K562 (cell line): Measurements from ENCODE around the gene WDR64. TPM values are rescaled to one million over a fixed set of nuclear protein-coding genes. Genes with fewer than 3 reads are reported as not detected.

ENCODE experiments used
- ARID2 ChIP-seq: fragments of 450-650 bp; IDR thresholded peaks from 2 replicates; pipeline ENCODE4 v1.6.1; 2017; ENCODE audit warnings: antibody characterized with exemption, mild to moderate bottlenecking
- C11orf30 ChIP-seq: fragments of 450-650 bp; IDR thresholded peaks from 2 replicates; pipeline ENCODE4 v1.6.1; 2016; ENCODE audit warnings: low read depth, mild to moderate bottlenecking
- CREB1 ChIP-seq, 2 experiments: sonication (generic) in 1 of 2; formaldehyde crosslinking in 1 of 2; IDR thresholded peaks; 2 replicates each; pipeline versions ENCODE4 v1.6.1 to v1.8.0; 2012 to 2022; ENCODE audit warnings: inconsistent platforms in 1 of 2, mild to moderate bottlenecking in 1 of 2, missing genetic modification reagents in 1 of 2, moderate library complexity in 1 of 2
- FOXJ2 ChIP-seq: fragments of 200-800 bp; sonication (Bioruptor generic); IDR thresholded peaks from 2 replicates; pipeline ENCODE4 v1.6.1; 2016; ENCODE audit warnings: missing genetic modification characterization, missing compliant biosample characterization
- GTF2F1 ChIP-seq: IDR thresholded peaks from 2 replicates; pipeline ENCODE4 v1.6.1; 2011; ENCODE audit warnings: low read depth, low read length, improper control_type of control experiment
- HNRNPH1 ChIP-seq: fragments of 200-400 bp; formaldehyde crosslinking; optimal IDR thresholded peaks from 2 replicates; pipeline ENCODE3; 2017; ENCODE audit warnings: low read depth, mild to moderate bottlenecking, low read length, moderate library complexity
- JUND ChIP-seq, 2 experiments: IDR thresholded peaks; 2 replicates in 1 of 2; 3 replicates in 1 of 2; pipeline ENCODE4 v1.6.1; 2011; ENCODE audit warnings: borderline replicate concordance in 2 of 2, low read depth in 2 of 2, low read length in 2 of 2, improper control_type of control experiment in 1 of 2, missing biosample characterization in 1 of 2, missing genetic modification characterization in 1 of 2, missing genetic modification reagents in 1 of 2
- NONO ChIP-seq, 2 experiments: fragments of 200-400 bp in 1 of 2; fragments of 450-650 bp in 1 of 2; formaldehyde crosslinking in 1 of 2; IDR thresholded peaks; 2 replicates each; pipeline ENCODE4 v1.6.1; 2017; ENCODE audit warnings: low read depth in 2 of 2, mild to moderate bottlenecking in 2 of 2, moderate library complexity in 2 of 2, low read length in 1 of 2
- NR4A1 ChIP-seq, 2 experiments: fragments of 250-450 bp in 1 of 2; fragments of 450-650 bp in 1 of 2; sonication (Bioruptor Pico) in 1 of 2; IDR thresholded peaks; 2 replicates each; pipeline versions ENCODE4 v1.4.0 to v1.6.1; 2016 to 2020; ENCODE audit warnings: mild to moderate bottlenecking in 2 of 2, missing compliant biosample characterization in 1 of 2, missing genetic modification characterization in 1 of 2, moderate library complexity in 1 of 2
- PURB ChIP-seq: sonication (generic); formaldehyde crosslinking; IDR thresholded peaks from 2 replicates; pipeline ENCODE4 v1.9.0; 2021; ENCODE audit warnings: low read depth, mild to moderate bottlenecking, missing genetic modification reagents
- SLC30A9 ChIP-seq: fragments of 250-450 bp; sonication (Bioruptor Pico); IDR thresholded peaks from 2 replicates; pipeline ENCODE4 v1.8.0; 2022; ENCODE audit warnings: mild to moderate bottlenecking, moderate library complexity
- SP2 ChIP-seq: IDR thresholded peaks from 2 replicates; pipeline ENCODE4 v1.6.1; 2011; ENCODE audit warnings: mild to moderate bottlenecking, low read depth, low read length, moderate library complexity; ENCODE audit not compliant: poor library complexity, severe bottlenecking; ENCODE audit errors: extremely low read depth
- SUPT5H ChIP-seq: fragments of 450-650 bp; IDR thresholded peaks from 2 replicates; pipeline ENCODE4 v1.6.1; 2016
- YBX1 ChIP-seq: fragments of 450-650 bp; IDR thresholded peaks from 2 replicates; pipeline ENCODE4 v1.7.1; 2016; ENCODE audit warnings: mild to moderate bottlenecking
- ZNF239 ChIP-seq: fragments of 250-450 bp; sonication (Bioruptor Pico); IDR thresholded peaks from 2 replicates; pipeline ENCODE4 v1.4.0; 2020; ENCODE audit warnings: mild to moderate bottlenecking
- polyA plus RNA-seq, 8 experiments: library from polyadenylated mRNA; depleted of rRNA in 4 of 8; stranded (reverse) in 5 of 8; unstranded in 3 of 8; fragments of >200 nt; fragmentation: Nextera tagmentation in 2 of 8; fragmentation: Illumina TruSeq in 1 of 8; extraction: Ambion mirVana in 2 of 8; extraction: Trizol in 1 of 8; gene quantifications; 2 replicates each; pipeline versions ENCODE4 v1.2.1 to v1.2.3, GENCODE V29; 2011 to 2014; ENCODE audit warnings: inconsistent platforms in 1 of 8, missing spikeins in 1 of 8
- total RNA-seq, 7 experiments: library from RNA; depleted of rRNA in 6 of 7; stranded (reverse); fragments of >200 nt in 6 of 7; fragmentation: Illumina TruSeq in 2 of 7; extraction: Trizol in 2 of 7; gene quantifications; 2 replicates each; pipeline versions ENCODE4 v1.2.1 to v1.2.3, GENCODE V29; 2011 to 2021; ENCODE audit warnings: low replicate concordance in 1 of 7
- TF ChIP-seq, protein P1 (sequence below), 3 experiments: fragments of 200-800 bp in 1 of 3; fragments of 250-450 bp in 1 of 3; fragments of 450-650 bp in 1 of 3; sonication (Bioruptor Pico) in 1 of 3; sonication (Bioruptor generic) in 1 of 3; formaldehyde crosslinking in 1 of 3; IDR thresholded peaks; 2 replicates each; pipeline versions ENCODE4 v1.6.1 to v1.8.0; 2016 to 2022; ENCODE audit warnings: mild to moderate bottlenecking in 2 of 3, missing genetic modification characterization in 2 of 3, missing compliant biosample characterization in 1 of 3, moderate library complexity in 1 of 3
- TF ChIP-seq, protein P2 (sequence below): sonication (generic); formaldehyde crosslinking; IDR thresholded peaks from 2 replicates; pipeline ENCODE4 v1.8.0; 2022; ENCODE audit warnings: missing genetic modification reagents, mild to moderate bottlenecking, borderline replicate concordance
- TF ChIP-seq, protein P3 (sequence below): fragments of 450-650 bp; formaldehyde crosslinking; conservative IDR thresholded peaks from 2 replicates; pipeline ENCODE4 v1.4.0; 2022; ENCODE audit warnings: mild to moderate bottlenecking, missing genetic modification characterization
- TF ChIP-seq, protein P4 (sequence below): fragments of 250-450 bp; sonication (Bioruptor Pico); IDR thresholded peaks from 2 replicates; pipeline ENCODE4 v1.5.1; 2021; ENCODE audit warnings: mild to moderate bottlenecking

WDR64 gene
- total and polyA plus RNA-seq, 9 of the 15 experiments (the other 6 are each of a cell fraction or from before 2014, with no cell fraction given): 0.06 to 0.29 (median 0.19) TPM; not detected in 5

DNA sequence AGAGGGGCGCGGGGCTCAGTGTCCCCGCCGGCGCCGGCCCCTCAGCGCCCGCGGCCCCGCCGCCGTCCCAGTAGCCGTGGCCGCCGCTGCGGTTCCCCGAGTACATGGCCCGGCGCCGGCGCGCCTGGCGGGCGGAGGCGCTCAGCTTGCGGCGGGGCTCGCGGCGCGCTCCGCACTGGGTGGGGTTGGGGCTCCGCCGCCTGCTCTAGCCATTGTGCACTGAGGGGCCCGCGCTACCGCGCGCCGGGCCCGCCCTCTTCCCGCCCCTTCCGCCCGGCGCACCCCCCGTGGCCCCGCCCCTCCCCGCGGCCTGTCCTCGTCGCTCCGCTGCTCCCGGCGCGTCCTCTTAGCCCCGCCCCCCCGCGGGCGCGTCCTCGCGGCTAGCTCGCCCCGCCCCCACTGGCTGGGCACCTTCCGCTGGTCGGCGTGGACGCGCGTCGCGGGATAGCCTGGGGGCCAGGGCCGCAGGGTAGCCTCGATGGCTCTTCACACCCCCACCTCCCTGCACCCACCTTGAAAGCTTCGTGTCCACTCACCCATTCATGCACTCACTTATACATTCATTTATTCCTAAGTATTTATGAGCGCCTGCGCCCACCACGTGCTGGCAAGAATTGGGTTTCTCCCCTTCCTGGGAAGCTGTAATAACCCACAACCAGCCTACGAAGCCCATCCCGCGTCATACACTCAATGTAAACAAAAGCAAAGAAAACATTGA, 11.8 kb upstream of the WDR64 start, which contains the start of the genes CHML and OPN3 (continued):
- TF ChIP-seq PURB (CRISPR knock-in tag) (no peak), YBX1 (no peak), SP2 (no peak), HNRNPH1 (no peak), SLC30A9 (CRISPR knock-in tag) (no peak), JUND (IDR thresholded peaks at IDR 0.05; ENCODE audit: borderline replicate concordance, low read depth, low read length) (no peak), JUND (tag; IDR thresholded peaks at IDR 0.05; ENCODE audit: borderline replicate concordance, low read depth, low read length) (no peak), FOXJ2 (tag) (no peak), NR4A1 (CRISPR knock-in tag; IDR thresholded peaks at IDR 0.05) (no peak), NR4A1 (tag; IDR thresholded peaks at IDR 0.05) (no peak; the same call in 1 of the 2 replicates), C11orf30 (no peak), SUPT5H (no peak), CREB1 (IDR thresholded peaks at IDR 0.05) (peak; percentile 79; the same call in 1 of the 2 replicates), CREB1 (CRISPR knock-in tag; IDR thresholded peaks at IDR 0.05) (peak; percentile 56; the same call in 1 of the 2 replicates), NONO (IDR thresholded peaks at IDR 0.05; ENCODE audit: low read depth in 2 of 2, low read length in 1 of 2) (peak; percentile 78 to 93), ARID2 (no peak), GTF2F1 (no peak), ZNF239 (CRISPR knock-in tag) (no peak)
- TF ChIP-seq, protein P1, sequence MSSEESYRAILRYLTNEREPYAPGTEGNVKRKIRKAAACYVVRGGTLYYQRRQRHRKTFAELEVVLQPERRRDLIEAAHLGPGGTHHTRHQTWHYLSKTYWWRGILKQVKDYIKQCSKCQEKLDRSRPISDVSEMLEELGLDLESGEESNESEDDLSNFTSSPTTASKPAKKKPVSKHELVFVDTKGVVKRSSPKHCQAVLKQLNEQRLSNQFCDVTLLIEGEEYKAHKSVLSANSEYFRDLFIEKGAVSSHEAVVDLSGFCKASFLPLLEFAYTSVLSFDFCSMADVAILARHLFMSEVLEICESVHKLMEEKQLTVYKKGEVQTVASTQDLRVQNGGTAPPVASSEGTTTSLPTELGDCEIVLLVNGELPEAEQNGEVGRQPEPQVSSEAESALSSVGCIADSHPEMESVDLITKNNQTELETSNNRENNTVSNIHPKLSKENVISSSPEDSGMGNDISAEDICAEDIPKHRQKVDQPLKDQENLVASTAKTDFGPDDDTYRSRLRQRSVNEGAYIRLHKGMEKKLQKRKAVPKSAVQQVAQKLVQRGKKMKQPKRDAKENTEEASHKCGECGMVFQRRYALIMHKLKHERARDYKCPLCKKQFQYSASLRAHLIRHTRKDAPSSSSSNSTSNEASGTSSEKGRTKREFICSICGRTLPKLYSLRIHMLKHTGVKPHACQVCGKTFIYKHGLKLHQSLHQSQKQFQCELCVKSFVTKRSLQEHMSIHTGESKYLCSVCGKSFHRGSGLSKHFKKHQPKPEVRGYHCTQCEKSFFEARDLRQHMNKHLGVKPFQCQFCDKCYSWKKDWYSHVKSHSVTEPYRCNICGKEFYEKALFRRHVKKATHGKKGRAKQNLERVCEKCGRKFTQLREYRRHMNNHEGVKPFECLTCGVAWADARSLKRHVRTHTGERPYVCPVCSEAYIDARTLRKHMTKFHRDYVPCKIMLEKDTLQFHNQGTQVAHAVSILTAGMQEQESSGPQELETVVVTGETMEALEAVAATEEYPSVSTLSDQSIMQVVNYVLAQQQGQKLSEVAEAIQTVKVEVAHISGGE (CRISPR knock-in tag; IDR thresholded peaks at IDR 0.05): peak in 1 of 3 experiments; percentile 35; a peak in 1 of 6 replicates
- TF ChIP-seq, protein P2, sequence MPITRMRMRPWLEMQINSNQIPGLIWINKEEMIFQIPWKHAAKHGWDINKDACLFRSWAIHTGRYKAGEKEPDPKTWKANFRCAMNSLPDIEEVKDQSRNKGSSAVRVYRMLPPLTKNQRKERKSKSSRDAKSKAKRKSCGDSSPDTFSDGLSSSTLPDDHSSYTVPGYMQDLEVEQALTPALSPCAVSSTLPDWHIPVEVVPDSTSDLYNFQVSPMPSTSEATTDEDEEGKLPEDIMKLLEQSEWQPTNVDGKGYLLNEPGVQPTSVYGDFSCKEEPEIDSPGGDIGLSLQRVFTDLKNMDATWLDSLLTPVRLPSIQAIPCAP (CRISPR knock-in tag): no peak
- TF ChIP-seq, protein P3, sequence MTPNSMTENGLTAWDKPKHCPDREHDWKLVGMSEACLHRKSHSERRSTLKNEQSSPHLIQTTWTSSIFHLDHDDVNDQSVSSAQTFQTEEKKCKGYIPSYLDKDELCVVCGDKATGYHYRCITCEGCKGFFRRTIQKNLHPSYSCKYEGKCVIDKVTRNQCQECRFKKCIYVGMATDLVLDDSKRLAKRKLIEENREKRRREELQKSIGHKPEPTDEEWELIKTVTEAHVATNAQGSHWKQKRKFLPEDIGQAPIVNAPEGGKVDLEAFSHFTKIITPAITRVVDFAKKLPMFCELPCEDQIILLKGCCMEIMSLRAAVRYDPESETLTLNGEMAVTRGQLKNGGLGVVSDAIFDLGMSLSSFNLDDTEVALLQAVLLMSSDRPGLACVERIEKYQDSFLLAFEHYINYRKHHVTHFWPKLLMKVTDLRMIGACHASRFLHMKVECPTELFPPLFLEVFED (CRISPR knock-in tag): no peak
- TF ChIP-seq, protein P4, sequence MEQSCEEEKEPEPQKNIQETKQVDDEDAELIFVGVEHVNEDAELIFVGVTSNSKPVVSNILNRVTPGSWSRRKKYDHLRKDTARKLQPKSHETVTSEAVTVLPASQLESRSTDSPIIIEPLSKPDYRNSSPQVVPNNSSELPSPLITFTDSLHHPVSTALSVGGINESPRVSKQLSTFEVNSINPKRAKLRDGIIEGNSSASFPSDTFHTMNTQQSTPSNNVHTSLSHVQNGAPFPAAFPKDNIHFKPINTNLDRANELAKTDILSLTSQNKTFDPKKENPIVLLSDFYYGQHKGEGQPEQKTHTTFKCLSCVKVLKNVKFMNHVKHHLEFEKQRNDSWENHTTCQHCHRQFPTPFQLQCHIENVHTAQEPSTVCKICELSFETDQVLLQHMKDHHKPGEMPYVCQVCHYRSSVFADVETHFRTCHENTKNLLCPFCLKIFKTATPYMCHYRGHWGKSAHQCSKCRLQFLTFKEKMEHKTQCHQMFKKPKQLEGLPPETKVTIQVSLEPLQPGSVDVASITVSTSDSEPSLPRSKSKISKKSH (CRISPR knock-in tag): no peak
